NCI-H748 (cell line): Measurements from ENCODE around the gene PROSER1.

ENCODE experiments used
- DNase-seq: peaks from one replicate; lab custom pipeline; 2025; ENCODE audit not compliant: unreplicated experiment; lab: John Stamatoyannopoulos, UW

Gene PROSER1

GRCh38 chr13:39032150-39032549 is 5.7 kb downstream of the PROSER1 start:
- DNase-seq, result no peak

GRCh38 chr13:39025433-39025839 is 12.5 kb downstream of the PROSER1 start:
- DNase-seq, result no peak

GRCh38 chr13:39023761-39024160 is 14.1 kb downstream of the PROSER1 start:
- peak; percentile 16 for DNase-seq

GRCh38 chr13:39023316-39023715 is 14.6 kb downstream of the PROSER1 start:
- DNase-seq, result no peak

- no peak for DNase-seq
Measured at GRCh38 chr13:39020853-39021462, 16.9 kb downstream of the PROSER1 start.

- DNase-seq, result peak; percentile 56
Measured at GRCh38 chr13:39016787-39017186, 21.1 kb downstream of the PROSER1 start.

- DNase-seq, result no peak
Measured at GRCh38 chr13:39016087-39016486, 21.8 kb downstream of the PROSER1 start.

GRCh38 chr13:39013462-39013861 is 24.4 kb downstream of the PROSER1 start:
- no peak for DNase-seq

- DNase-seq, result peak; percentile 7
Measured at GRCh38 chr13:39012608-39013007, 25.3 kb downstream of the PROSER1 start.

GRCh38 chr13:39006371-39007111 is 31.3 kb downstream of the PROSER1 start:
- peak; percentile 28 for DNase-seq

GRCh38 chr13:38998739-38999138 is 39.1 kb downstream of the PROSER1 start:
- no peak for DNase-seq

- no peak for DNase-seq
Measured at GRCh38 chr13:38993381-38993780, 44.5 kb downstream of the PROSER1 start.

GRCh38 chr13:38990693-38991092 is 47.2 kb downstream of the PROSER1 start, which contains the start of gene STOML3:
STOML3 (minus strand) TSS chr13:38990831; CDS start chr13:38990721, 110 bp downstream.
- DNase-seq, result no peak

GRCh38 chr13:38981096-38981495 is 56.8 kb downstream of the PROSER1 start:
- peak; percentile 69 for DNase-seq

GRCh38 chr13:38980750-38981078 is 57.2 kb downstream of the PROSER1 start:
- DNase-seq, result peak; percentile 77

GRCh38 chr13:38979891-38980749 is 57.8 kb downstream of the PROSER1 start:
- peak; percentile 88 for DNase-seq

- DNase-seq, result peak; percentile 21
Measured at GRCh38 chr13:38970380-38971051, 67.4 kb downstream of the PROSER1 start.

- DNase-seq, result no peak
Measured at GRCh38 chr13:38969187-38969586, 68.7 kb downstream of the PROSER1 start.

- DNase-seq, result no peak
Measured at GRCh38 chr13:38967446-38967845, 70.4 kb downstream of the PROSER1 start.

- DNase-seq, result no peak
Measured at GRCh38 chr13:38965281-38965680, 72.6 kb downstream of the PROSER1 start.

- no peak for DNase-seq
Measured at GRCh38 chr13:38960175-38960574, 77.7 kb downstream of the PROSER1 start.
